GM04503 (cell line): Measurements from ENCODE around the gene NADK2.
"Not testable (repeated sequence)": the region's sequence is repeated elsewhere in the genome, so short reads cannot be mapped to it uniquely, and the experiment has no call there.

Experiments used
- DNase-seq: peaks from one replicate; pipeline ENCODE4 v3.0.0-alpha.2; 2012; ENCODE audit warnings: low read depth

The NADK2 gene

GRCh38 chr5:36241631-36242533 is at the start of gene NADK2:
Gene NADK2, minus strand, starts transcription at chr5:36241925. Its CDS starts 127 bp downstream, at chr5:36241798.
- DNase-seq: peak; percentile 82

- no peak for DNase-seq
These were observed 44.3 kb upstream of the NADK2 start for GRCh38 chr5:36285837-36286615.

GRCh38 chr5:36283775-36284174 is 42.0 kb upstream of the NADK2 start:
- not testable (repeated sequence) for DNase-seq

- DNase-seq: no peak
These were observed 39.9 kb upstream of the NADK2 start for GRCh38 chr5:36281626-36282025.

GRCh38 chr5:36279054-36279698 is 37.5 kb upstream of the NADK2 start:
- DNase-seq: peak; percentile 37

- no peak for DNase-seq
These were observed 35.9 kb upstream of the NADK2 start for GRCh38 chr5:36277521-36278176.

- DNase-seq: no peak
These were observed 35.1 kb upstream of the NADK2 start for GRCh38 chr5:36276864-36277263.

GRCh38 chr5:36273809-36274526 is 32.2 kb upstream of the NADK2 start:
- no peak for DNase-seq

- no peak for DNase-seq
These were observed 30.5 kb upstream of the NADK2 start for GRCh38 chr5:36272136-36272690.

GRCh38 chr5:36270876-36271575 is 29.3 kb upstream of the NADK2 start:
- no peak for DNase-seq

- DNase-seq: no peak
These were observed 28.4 kb upstream of the NADK2 start for GRCh38 chr5:36270175-36270574.

GRCh38 chr5:36269478-36269877 is 27.8 kb upstream of the NADK2 start:
- no peak for DNase-seq

- DNase-seq: no peak
These were observed 26.2 kb upstream of the NADK2 start for GRCh38 chr5:36267905-36268304.

- DNase-seq: no peak
These were observed 22.6 kb upstream of the NADK2 start for GRCh38 chr5:36264202-36264760.

GRCh38 chr5:36261186-36261585 is 19.5 kb upstream of the NADK2 start:
- no peak for DNase-seq

- DNase-seq: no peak
These were observed 11.8 kb upstream of the NADK2 start for GRCh38 chr5:36253575-36253974.

GRCh38 chr5:36252722-36253365 is 11.1 kb upstream of the NADK2 start:
- DNase-seq: peak; percentile 37

- DNase-seq: no peak
These were observed 9.5 kb upstream of the NADK2 start for GRCh38 chr5:36251218-36251617.

GRCh38 chr5:36250427-36250826 is 8.7 kb upstream of the NADK2 start:
- no peak for DNase-seq
